HG02798 (cell line): ENCODE data around the gene FGF5.

Source experiments
- ATAC-seq: cut with Tn5 transposase; IDR thresholded peaks from one replicate; pipeline ENCODE4 v1.9.1; 2021; ENCODE audit warnings: mild to moderate bottlenecking; ENCODE audit not compliant: unreplicated experiment, poor library complexity

FGF5 gene

GRCh38 chr4:80252953-80253352, 13.5 kb upstream of the FGF5 start:
- no peak for ATAC-seq

GRCh38 chr4:80253510-80253909, 13.0 kb upstream of the FGF5 start:
- ATAC-seq, result no peak

- no peak for ATAC-seq
These were observed 12.3 kb upstream of the FGF5 start for GRCh38 chr4:80254114-80254513.

- ATAC-seq, result no peak
These were observed 11.0 kb upstream of the FGF5 start for GRCh38 chr4:80255329-80256095.

GRCh38 chr4:80257851-80258250, 8.6 kb upstream of the FGF5 start:
- no peak for ATAC-seq

DNA sequence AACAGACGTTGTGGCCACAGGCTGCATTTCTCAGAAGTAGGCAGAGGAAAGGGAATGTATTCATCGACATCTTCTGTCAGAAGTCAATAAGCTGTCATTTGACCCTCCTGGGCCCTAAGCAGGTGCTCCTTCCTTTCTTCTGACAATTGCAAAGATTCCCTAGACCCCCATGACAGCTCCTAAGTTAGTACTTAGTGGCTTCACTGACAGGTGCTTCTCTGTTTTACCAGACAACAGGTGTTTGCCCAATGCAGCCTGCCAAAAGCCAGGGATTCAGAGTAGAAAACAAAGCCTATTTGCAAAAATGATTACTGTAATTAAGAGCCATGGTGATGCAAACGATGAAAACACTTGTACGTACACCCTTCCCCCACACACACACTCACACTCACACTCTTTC, 7.5 kb upstream of the FGF5 start:
- no peak for ATAC-seq

DNA sequence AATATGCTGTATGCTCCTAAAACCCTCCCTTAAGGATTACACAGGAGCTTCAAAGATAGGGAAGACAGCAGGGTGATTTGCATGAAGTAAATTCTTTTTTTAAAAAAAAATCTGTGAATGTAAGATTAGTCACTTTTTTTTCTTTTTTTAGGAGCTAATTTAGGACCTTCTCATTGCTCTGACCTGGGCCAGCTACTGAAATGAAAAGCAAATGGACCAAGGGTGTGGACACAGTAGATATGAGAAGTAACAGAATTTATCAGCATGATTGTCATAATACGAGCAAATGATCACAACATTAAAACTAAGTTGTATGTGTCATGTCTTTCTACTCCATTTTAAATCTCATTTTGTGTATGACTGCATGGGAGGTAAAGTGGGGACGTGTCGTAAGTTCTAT, 6.6 kb upstream of the FGF5 start:
- ATAC-seq, result no peak

DNA sequence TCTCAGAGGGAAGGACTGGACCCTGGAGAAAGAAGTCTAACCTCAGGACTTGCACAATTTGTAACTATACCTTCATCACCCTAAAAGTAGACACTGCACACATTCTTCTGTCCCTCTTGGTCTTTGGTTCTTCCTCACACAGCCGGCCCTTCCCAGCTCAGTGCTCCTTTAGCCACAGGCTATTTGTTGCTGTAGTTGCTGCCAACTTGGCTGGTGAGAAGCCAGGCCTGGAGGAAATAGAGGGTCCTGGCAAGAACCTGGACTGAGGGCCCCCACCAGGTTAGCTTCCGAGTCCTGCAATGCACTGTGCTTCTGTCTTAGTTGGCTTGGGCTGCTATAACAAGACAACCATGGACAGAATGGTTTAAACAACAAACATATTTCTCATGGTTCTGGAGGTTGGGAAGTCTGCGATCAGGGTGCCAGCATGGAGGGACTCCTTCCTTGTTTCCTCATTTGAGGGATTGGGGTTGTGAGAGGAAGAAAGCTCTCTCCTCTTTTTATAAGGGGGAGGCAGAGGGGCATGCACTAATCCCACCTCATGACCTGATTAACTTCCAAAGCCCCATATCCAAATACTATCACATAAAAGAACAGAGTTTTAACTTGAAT, 4.4 kb upstream of the FGF5 start:
- no peak for ATAC-seq

DNA sequence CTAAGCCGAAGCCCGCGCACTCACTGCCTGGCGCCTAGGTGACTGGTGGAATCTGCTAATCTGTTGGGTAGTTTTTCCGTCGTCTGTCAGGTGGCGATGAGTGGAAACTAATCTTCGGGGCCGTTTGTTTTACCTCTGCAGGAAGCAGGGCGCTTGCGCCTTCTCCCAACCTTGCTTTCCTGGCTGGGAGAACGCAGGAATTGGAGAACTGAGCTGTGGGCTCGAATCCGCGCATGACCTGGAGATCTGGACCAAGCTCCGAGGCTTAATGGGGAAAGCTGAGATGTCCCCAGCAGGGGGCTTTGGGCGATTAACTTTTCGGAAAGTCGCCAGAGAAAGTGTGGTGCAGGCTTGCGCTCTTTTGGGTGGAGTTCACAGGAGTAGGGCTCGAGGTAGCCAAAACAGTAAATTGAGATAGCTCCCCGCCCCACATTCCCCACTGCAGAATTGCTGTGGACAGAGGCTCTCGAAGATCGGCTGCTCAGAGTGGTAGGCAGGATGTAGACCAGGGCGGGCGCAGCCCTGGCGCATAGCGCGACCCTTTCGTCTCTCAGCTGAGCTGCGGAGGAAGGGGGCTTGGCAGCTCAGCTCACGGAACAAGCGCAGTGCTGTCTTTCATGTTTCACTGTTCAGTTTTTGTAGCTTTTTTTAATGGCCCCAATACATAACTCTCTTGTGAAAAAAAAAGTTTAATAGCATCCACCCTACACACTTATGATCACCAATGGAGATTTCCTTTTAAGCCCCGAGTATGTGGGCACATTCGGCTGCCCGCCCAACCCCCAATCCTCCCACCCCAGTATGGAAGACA, 2.7 kb upstream of the FGF5 start:
- ATAC-seq, result no peak

- no peak for ATAC-seq
These were observed 2.2 kb upstream of the FGF5 start for GRCh38 chr4:80264352-80264647.

- no peak for ATAC-seq
These were observed 1.6 kb upstream of the FGF5 start for GRCh38 chr4:80264825-80265224.

DNA sequence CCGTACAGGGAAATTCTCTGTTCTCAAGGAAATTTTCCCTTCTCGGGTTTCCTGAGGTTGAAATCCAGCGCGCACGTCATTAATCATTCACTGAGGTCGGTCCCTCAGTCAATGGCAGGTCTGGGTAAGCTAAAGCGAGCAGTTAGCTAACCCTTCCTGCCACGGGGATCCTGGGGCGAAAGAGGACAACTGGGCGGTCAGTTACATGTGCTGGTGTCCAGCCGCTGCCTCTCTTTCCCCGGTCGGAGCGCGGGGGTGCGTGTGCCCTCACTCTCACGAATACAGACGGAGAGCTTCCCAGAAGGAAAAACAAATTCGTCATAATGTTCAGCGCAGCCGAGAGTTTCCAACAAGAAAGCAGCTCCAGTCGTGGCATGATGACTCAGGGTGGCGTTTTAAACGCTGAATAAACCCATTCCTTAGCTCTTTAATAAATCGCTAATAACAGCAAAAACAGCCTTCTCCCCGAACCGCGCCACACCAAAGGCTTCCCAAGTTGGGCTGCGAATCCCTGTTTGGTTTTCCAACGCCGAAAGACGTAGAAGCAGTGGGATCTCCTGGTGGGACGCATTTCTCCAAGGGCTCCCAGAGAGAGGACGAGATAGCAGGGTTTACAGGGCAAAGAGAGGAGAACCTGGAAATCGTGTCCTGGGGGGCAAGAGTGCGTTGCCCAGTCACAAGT, 752 bp upstream of the FGF5 start:
- no peak for ATAC-seq

- ATAC-seq, result no peak
These were observed 477 bp downstream of the FGF5 start for GRCh38 chr4:80266902-80267380.

GRCh38 chr4:80268081-80268823, 1.8 kb downstream of the FGF5 start:
- ATAC-seq, result no peak

DNA sequence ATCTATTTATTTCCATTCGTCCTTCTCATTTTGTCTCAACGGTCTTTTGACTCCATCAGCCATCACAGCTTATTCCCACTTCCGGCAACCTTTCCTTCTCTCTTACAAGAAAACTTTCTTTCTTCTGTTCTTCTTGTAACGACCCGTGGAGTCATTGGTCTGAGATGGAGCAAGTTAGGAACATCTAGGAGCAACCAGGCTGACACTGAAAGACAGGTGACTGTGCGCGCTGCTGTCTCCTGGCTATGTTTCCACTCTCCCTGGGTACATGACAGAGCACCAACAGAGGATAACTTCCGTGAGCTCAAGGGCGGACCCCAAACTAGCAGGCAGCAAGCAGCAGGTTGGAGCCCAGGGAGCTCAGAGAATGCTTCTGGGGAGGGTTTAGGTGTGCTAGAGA, 2.5 kb downstream of the FGF5 start:
- no peak for ATAC-seq

GRCh38 chr4:80270321-80270720, 3.9 kb downstream of the FGF5 start:
- no peak for ATAC-seq

GRCh38 chr4:80270868-80271267, 4.4 kb downstream of the FGF5 start:
- ATAC-seq, result no peak

DNA sequence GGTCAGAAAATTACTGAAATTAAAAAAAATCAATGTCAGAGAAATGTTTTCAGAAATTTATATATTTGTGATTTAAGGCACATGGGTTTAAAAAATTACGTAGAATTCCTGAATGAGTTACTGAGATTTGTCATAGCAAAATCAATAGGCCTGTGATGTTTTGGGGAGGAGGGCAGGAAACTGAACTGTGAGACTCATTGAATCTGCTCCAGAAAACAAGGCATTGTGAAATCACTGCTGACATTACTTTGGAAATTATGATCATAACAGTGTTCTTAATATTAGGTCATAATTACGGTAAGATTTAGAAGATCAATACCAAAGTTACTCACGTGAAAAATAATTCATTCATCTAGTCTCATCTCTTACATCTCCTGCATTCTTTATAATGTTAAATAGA, 5.3 kb downstream of the FGF5 start:
- no peak for ATAC-seq

GRCh38 chr4:80276931-80277330, 10.5 kb downstream of the FGF5 start:
- no peak for ATAC-seq

GRCh38 chr4:80279751-80280150, 13.3 kb downstream of the FGF5 start:
- no peak for ATAC-seq
